Natural killer cell (primary cell): ENCODE measurements around the gene MAPK8IP3. TPM values are rescaled to one million over a fixed set of nuclear protein-coding genes. Genes with fewer than 3 reads are reported as not detected.
A peak's percentile ranks its signal among the peaks of the same experiment; 100 is the strongest.

Experiments used
- ATAC-seq, 3 donors: fragments of 150-1000 bp in 2 of 3; fragments of 200-7000 bp in 1 of 3; cut with Tn5 transposase; 1 replicate in 1 of 3; 2 replicates in 2 of 3; pipeline ENCODE4 v1.10.0; 2021; ENCODE audit warnings: mild to moderate bottlenecking in 2 of 3, moderate library complexity in 2 of 3
- DNase-seq, 2 donors: peaks; one replicate each; pipeline versions ENCODE4 v3.0.0 to v3.0.0-alpha.2; 2013 to 2021; ENCODE audit warnings: mixed read lengths in 1 of 2
- H3K27ac ChIP-seq: one replicate; pipeline ENCODE4 v1.5.1; 2013; ENCODE audit warnings: mild to moderate bottlenecking, low read length
- H3K27me3 ChIP-seq: one replicate; pipeline ENCODE4 v1.6.1; 2013; ENCODE audit warnings: low read length; ENCODE audit not compliant: control insufficient read depth, insufficient read depth
- H3K36me3 ChIP-seq: one replicate; pipeline ENCODE4 v1.6.1; 2013; ENCODE audit warnings: low read length; ENCODE audit not compliant: control insufficient read depth, insufficient read depth
- H3K4me1 ChIP-seq: one replicate; pipeline ENCODE4 v1.6.1; 2013; ENCODE audit warnings: low read length; ENCODE audit not compliant: control insufficient read depth, insufficient read depth
- H3K4me3 ChIP-seq: one replicate; pipeline ENCODE4 v1.5.1; 2013; ENCODE audit warnings: low read length
- H3K9me3 ChIP-seq: one replicate; pipeline ENCODE4 v1.6.1; 2013; ENCODE audit warnings: low read length; ENCODE audit not compliant: control insufficient read depth, insufficient read depth
- H3K27ac Mint-ChIP-seq, 2 donors: one replicate each; pipeline ENCODE4 v1.8.0; 2022; ENCODE audit warnings: mild to moderate bottlenecking in 2 of 2, mixed read lengths in 2 of 2, moderate library complexity in 1 of 2
- H3K27me3 Mint-ChIP-seq, 2 donors: one replicate each; pipeline ENCODE4 v1.8.0; 2022; ENCODE audit warnings: low read depth in 2 of 2, mixed read lengths in 2 of 2
- H3K36me3 Mint-ChIP-seq: one replicate; pipeline ENCODE4 v1.8.0; 2022; ENCODE audit warnings: mixed read lengths
- H3K4me1 Mint-ChIP-seq, 2 donors: one replicate each; pipeline ENCODE4 v1.8.0; 2022; ENCODE audit warnings: mixed read lengths in 2 of 2
- H3K4me3 Mint-ChIP-seq: one replicate; pipeline ENCODE4 v1.8.0; 2022; ENCODE audit warnings: mild to moderate bottlenecking, moderate library complexity, mixed read lengths
- H3K9me3 Mint-ChIP-seq, 2 donors: one replicate each; pipeline ENCODE4 v1.8.0; 2022; ENCODE audit warnings: mixed read lengths in 2 of 2
- WGBS: methylation state at CpG from one replicate; pipeline ENCODE4 v1.1.7; 2013; ENCODE audit warnings: missing lambda C conversion rate; ENCODE audit not compliant: insufficient coverage; 5-methylcytosine and 5-hydroxymethylcytosine counted together
- intact Hi-C: fragments of 100-400 bp; cut with micrococcal nuclease; formaldehyde crosslinking; loops from one replicate; pipeline ENCODE4 v1.14.2; 2022
- total RNA-seq, 4 donors: library from RNA; stranded (reverse); fragments of 120-200 nt in 1 of 4; gene quantifications; one replicate each; pipeline versions ENCODE4 v1.2.3 to v1.2.4, GENCODE V29; 2013 to 2022
- TF ChIP-seq, protein P1 (sequence below): fragments of 200-600 bp; IDR thresholded peaks from one replicate; pipeline ENCODE4 v1.8.0; 2022; ENCODE audit warnings: antibody characterized with exemption

MAPK8IP3 gene
- total RNA-seq, 3 donors from 2014 or later (not counting 1 experiment from before 2014, with no cell fraction given): 272 to 291 (median 285) TPM

DNA sequence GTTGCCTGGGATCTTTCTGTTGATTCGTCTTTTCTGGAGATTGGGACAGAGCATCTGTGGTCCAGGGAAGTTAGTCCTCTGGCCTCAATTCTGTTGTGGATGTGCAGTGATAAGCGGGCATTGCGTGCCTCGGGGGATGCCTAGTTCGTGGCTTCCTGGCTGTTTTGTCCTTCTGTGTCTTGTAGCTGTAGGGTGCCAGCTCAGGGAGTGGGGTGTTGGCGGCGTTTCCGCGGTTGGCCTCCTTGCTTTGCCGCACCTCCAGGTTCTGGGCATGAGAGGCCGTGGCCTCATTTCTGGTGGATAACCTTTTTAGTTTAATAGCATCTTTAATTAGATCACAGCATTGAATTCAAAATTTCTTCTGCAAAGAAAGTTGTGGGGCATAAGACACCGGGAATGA lies 29.3 kb upstream of the MAPK8IP3 start:
- Mint-ChIP-seq H3K9me3 (no peaks in the 10 kb centered on the region), H3K27ac (peak overlapping the region in 1 of 2 donors; percentile 25)
- TF ChIP-seq, protein P1, sequence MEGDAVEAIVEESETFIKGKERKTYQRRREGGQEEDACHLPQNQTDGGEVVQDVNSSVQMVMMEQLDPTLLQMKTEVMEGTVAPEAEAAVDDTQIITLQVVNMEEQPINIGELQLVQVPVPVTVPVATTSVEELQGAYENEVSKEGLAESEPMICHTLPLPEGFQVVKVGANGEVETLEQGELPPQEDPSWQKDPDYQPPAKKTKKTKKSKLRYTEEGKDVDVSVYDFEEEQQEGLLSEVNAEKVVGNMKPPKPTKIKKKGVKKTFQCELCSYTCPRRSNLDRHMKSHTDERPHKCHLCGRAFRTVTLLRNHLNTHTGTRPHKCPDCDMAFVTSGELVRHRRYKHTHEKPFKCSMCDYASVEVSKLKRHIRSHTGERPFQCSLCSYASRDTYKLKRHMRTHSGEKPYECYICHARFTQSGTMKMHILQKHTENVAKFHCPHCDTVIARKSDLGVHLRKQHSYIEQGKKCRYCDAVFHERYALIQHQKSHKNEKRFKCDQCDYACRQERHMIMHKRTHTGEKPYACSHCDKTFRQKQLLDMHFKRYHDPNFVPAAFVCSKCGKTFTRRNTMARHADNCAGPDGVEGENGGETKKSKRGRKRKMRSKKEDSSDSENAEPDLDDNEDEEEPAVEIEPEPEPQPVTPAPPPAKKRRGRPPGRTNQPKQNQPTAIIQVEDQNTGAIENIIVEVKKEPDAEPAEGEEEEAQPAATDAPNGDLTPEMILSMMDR: no peak

GRCh38 chr16:1677339-1677738 lies 28.7 kb upstream of the MAPK8IP3 start:
- peak overlapping the region in 1 of 2 donors; percentile 25 for H3K27ac Mint-ChIP-seq

More for the DNA sequence above, 29.3 kb upstream of the MAPK8IP3 start:
- H3K27ac ChIP-seq: no peak overlapping the region
- no peaks in the 10 kb centered on the region for H3K27me3 ChIP-seq
- H3K36me3 Mint-ChIP-seq: peaks cover 11% of the 10 kb centered on the region
- peaks cover 31% of the 10 kb centered on the region for H3K36me3 ChIP-seq
- H3K4me3 ChIP-seq: no peak overlapping the region
- H3K4me1 ChIP-seq: peaks cover 14% of the 10 kb centered on the region
- ATAC-seq (no peak), DNase-seq (no peak)
- WGBS: 96% methylated on average over 12 of the region's 12 CpGs
- H3K4me3 Mint-ChIP-seq: peak overlapping the region; percentile 74
- intact Hi-C loops: loop anchor here (10.0 kb wide), 1 partner anchor 62 kb away; the partner anchor contains the start of genes CRAMP1 and IFT140
- H3K27me3 Mint-ChIP-seq: no peaks in the 10 kb centered on the region
- peaks cover 22 to 24% of the 10 kb centered on the region in 2 donors for H3K4me1 Mint-ChIP-seq
- H3K9me3 ChIP-seq: no peaks in the 10 kb centered on the region

DNA sequence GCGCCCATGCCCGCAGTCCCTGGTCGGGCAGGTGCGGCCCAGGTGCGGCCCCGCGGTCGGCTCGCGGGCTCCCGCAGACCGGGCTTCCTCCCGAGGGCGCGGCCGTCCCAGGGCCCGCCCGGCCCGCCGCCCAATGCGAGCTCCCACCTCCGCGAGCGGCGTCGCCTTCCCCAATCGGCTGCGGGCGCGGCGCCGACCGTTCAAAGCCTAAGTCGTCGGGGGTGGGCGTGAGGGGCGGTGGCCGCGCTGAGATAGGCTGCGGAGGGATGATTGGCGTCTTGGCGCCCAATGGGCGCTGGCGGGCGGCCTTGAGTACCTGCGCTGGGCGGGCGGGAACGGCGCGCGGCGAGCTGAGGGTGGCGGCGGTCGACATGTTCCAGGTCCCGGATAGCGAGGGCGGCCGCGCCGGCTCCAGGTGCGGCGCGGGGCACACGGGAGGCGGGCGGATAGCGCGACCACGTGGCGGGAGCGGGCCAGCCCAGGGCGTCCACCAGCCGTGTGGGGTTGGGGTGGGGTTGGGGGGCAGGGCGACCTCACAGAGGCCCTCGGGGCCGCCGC lies 28.0 kb upstream of the MAPK8IP3 start, which contains the start of gene JPT2:
Gene JPT2 (plus strand): TSS at position 338 of the 558 bp plus-strand sequence. CDS start 34 bp downstream, at position 372.
- intact Hi-C loops: loop anchor here (2.0 to 10.0 kb wide), 2 partner anchors 29 to 63 kb away; partner anchors contain the start of genes CRAMP1, IFT140 and MAPK8IP3
- 0% methylated on average over 79 of the region's 79 CpGs for WGBS
- no peak within 1 kb of the TSS for H3K27ac ChIP-seq
- H3K9me3 ChIP-seq: no peaks in the 10 kb centered on the region
- H3K27me3 Mint-ChIP-seq: no peaks in the 10 kb centered on the region
- peak within 1 kb of the TSS; percentile 86 for H3K4me3 Mint-ChIP-seq
- H3K27me3 ChIP-seq: no peaks in the 10 kb centered on the region
- TF ChIP-seq, protein P1: no peak
- DNase-seq (peak; percentile 89 to 97), ATAC-seq (peak; percentile 97)
- H3K36me3 Mint-ChIP-seq: peaks cover 7% of the 10 kb centered on the region
- no peaks in the 10 kb centered on the region for H3K9me3 Mint-ChIP-seq
- peaks cover 21% of the 10 kb centered on the region for H3K36me3 ChIP-seq
- H3K4me1 Mint-ChIP-seq: peaks cover 26% of the 10 kb centered on the region in 2 donors
- peak within 1 kb of the TSS; percentile 73 to 80 for H3K27ac Mint-ChIP-seq
- peaks cover 14% of the 10 kb centered on the region for H3K4me1 ChIP-seq
- peak within 1 kb of the TSS; percentile 51 for H3K4me3 ChIP-seq

More at GRCh38 chr16:1677339-1677738, 28.7 kb upstream of the MAPK8IP3 start:
- intact Hi-C loops: loop anchor here (10.0 kb wide), 1 partner anchor 63 kb away; the partner anchor contains the start of genes CRAMP1 and IFT140
- TF ChIP-seq, protein P1: no peak
- Mint-ChIP-seq H3K9me3 (no peaks in the 10 kb centered on the region), H3K36me3 (peaks cover 11% of the 10 kb centered on the region), H3K4me1 (peaks cover 26% of the 10 kb centered on the region in 2 donors), H3K4me3 (peak overlapping the region; percentile 74), H3K27me3 (no peaks in the 10 kb centered on the region)
- no peaks in the 10 kb centered on the region for H3K27me3 ChIP-seq
- H3K27ac ChIP-seq: no peak overlapping the region
- DNase-seq: peak in 1 of 2 donors; percentile 36
- H3K4me1 ChIP-seq: peaks cover 14% of the 10 kb centered on the region
- no peak overlapping the region for H3K4me3 ChIP-seq
- 86% methylated on average over 10 of the region's 18 CpGs for WGBS
- H3K9me3 ChIP-seq: no peaks in the 10 kb centered on the region
- peaks cover 26% of the 10 kb centered on the region for H3K36me3 ChIP-seq
- no peak for ATAC-seq
